Motor neuron (in vitro differentiated cells): ENCODE results near the gene CD59. TPM values are rescaled to one million over a fixed set of nuclear protein-coding genes. Genes with fewer than 3 reads are reported as not detected.
A peak's percentile ranks its signal among the peaks of the same experiment; 100 is the strongest.

Experiments used
- ATAC-seq, 8 experiments: fragments of 200-7000 bp; cut with Tn5 transposase; replicated peaks in 6 of 8; 2 replicates each; pipeline ENCODE4 v1.8.0; 2021; ENCODE audit warnings: mild to moderate bottlenecking in 8 of 8, moderate library complexity in 8 of 8
- H3K27ac ChIP-seq, 2 donors: fragments of 250-450 bp; sonication (Bioruptor Pico); 2 replicates each; pipeline ENCODE4 v1.9.0; 2021; ENCODE audit warnings: antibody characterized with exemption in 2 of 2, mild to moderate bottlenecking in 2 of 2, moderate library complexity in 1 of 2
- H3K4me1 ChIP-seq, 2 donors: fragments of 250-450 bp; sonication (Bioruptor Pico); replicated peaks in 1 of 2; 2 replicates each; pipeline ENCODE4 v1.6.1; 2021; ENCODE audit warnings: antibody characterized with exemption in 2 of 2, mild to moderate bottlenecking in 2 of 2, moderate library complexity in 1 of 2
- H3K4me3 ChIP-seq, 5 donors: fragments of 250-450 bp; sonication (Bioruptor Pico); 2 replicates each; pipeline ENCODE4 v1.9.0; 2021; ENCODE audit warnings: antibody characterized with exemption in 5 of 5, mild to moderate bottlenecking in 5 of 5, moderate library complexity in 4 of 5
- WGBS, 10 experiments: fragments of 450-650 bp; shearing (Covaris generic); methylation state at CpG; one replicate each; pipeline ENCODE4 v1.0.0; 2022; 5-methylcytosine and 5-hydroxymethylcytosine counted together
- in situ Hi-C, 9 experiments: fragments of 400-800 bp; cut with MboI; loops; one replicate each; pipeline ENCODE4 v1.15.0; 2021; ENCODE audit warnings: low sequenced_read_pairs in 9 of 9, low pct_unique_long_range_greater_than_20kb in 2 of 9; ENCODE audit not compliant: unreplicated experiment in 9 of 9
- total RNA-seq, 8 experiments: library from RNA; unstranded; fragments of 300-600 nt; gene quantifications; 2 replicates each; pipeline versions ENCODE4 v1.2.3 to v1.2.4, GENCODE V29; 2022

CD59 gene
- total RNA-seq, 8 experiments from 2014 or later = 33.5 to 431 (median 105) TPM

DNA sequence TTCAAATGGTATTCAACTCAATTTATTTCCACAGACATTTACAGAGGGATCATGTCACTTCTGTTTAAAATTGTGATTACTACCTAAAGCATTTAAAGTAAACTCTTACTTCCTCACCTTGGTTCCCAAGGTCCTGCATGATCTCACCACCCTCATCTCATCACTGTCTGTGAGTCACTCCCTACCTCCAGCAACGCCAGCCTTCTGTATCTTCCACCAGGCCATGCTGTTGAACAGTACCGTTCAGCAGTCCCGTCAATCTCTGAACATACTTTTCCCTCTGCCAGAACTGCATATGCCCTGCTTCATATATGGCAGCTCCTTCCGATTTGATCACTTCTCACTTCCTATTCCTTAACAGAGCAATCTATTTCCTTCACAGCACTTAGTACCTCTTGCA, 36.1 kb upstream of the CD59 start:
- Histone ChIP-seq H3K27ac (no peak overlapping the region), H3K4me3 (no peak overlapping the region), H3K4me1 (peaks cover 4 to 14% of the 10 kb centered on the region in 2 donors)
- 40 to 92% (median 82%) methylated on average over 1 to 3 of the region's 4 CpGs; no CpG with 5 or more reads in 4 of the 10 experiments for WGBS, 10 experiments
- in situ Hi-C loops = no loop called here
- peak in 1 of 8 experiments; percentile 18 for ATAC-seq

- Histone ChIP-seq H3K27ac (no peak overlapping the region), H3K4me1 (peaks cover 4 to 14% of the 10 kb centered on the region in 2 donors), H3K4me3 (no peak overlapping the region)
- 57 to 94% (median 69%) methylated on average over 1 to 2 of the region's 2 CpGs; no CpG with 5 or more reads in 4 of the 10 experiments for WGBS, 10 experiments
- no peak for ATAC-seq
- in situ Hi-C loops = no loop called here
Measured at GRCh38 chr11:33770236-33770635, 34.0 kb upstream of the CD59 start.

- 60 to 100% (median 88%) methylated on average over 1 to 4 of the region's 4 CpGs for WGBS, 10 experiments
- Histone ChIP-seq H3K4me1 (peaks cover 0 to 14% of the 10 kb centered on the region in 2 donors), H3K27ac (no peak overlapping the region), H3K4me3 (no peak overlapping the region)
- in situ Hi-C loops = no loop called here
- no peak for ATAC-seq
Measured at GRCh38 chr11:33769542-33769941, 33.3 kb upstream of the CD59 start.

DNA sequence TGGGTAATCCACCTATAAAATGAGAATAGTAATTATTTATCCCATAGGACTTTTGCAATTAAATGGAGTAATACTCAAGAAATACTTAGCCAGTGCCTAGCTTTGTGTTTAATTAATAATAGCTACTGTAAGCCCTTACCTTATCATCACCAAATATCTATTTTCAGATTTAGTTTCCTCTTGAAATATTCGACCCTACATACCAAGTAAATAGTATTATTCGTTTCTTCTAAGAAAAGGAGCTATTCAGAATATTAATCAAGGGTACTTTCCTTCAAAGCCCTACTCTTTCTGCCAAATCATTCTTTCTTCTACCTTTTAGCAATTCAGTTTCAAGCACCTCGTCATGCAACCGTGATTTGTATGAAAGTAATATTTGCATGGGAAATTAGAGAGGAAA, 31.4 kb upstream of the CD59 start:
- Histone ChIP-seq H3K27ac (no peak overlapping the region), H3K4me1 (peaks cover 0 to 6% of the 10 kb centered on the region in 2 donors), H3K4me3 (no peak overlapping the region)
- WGBS, 10 experiments = 19 to 94% (median 80%) methylated on average over 2 to 4 of the region's 4 CpGs
- ATAC-seq = no peak
- in situ Hi-C loops = no loop called here

DNA sequence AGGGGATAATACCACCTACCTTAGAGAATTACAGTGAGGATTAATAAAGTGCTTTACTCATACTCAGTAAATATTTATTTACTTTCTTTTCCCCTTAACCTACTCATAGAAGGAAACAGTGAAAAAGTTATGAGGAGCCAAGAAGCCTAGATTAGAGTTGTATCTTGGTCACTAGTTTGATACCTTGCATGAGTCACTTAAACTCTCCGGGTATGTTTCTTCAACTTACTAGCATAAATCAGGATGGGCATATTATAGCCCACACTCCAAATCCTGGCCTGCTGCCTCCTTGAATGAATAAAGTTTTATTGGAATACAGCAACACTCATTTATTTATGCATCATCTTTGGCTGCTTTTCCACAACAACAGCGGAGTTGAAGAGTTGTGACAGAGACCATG, 29.9 kb upstream of the CD59 start:
- in situ Hi-C loops = no loop called here
- H3K4me3 ChIP-seq = no peak overlapping the region
- H3K4me1 ChIP-seq = no peaks in the 10 kb centered on the region
- WGBS, 10 experiments = 50 to 100% (median 88%) methylated on average over 1 to 2 of the region's 2 CpGs; no CpG with 5 or more reads in 1 of the 10 experiments
- H3K27ac ChIP-seq = no peak overlapping the region
- ATAC-seq = no peak

DNA sequence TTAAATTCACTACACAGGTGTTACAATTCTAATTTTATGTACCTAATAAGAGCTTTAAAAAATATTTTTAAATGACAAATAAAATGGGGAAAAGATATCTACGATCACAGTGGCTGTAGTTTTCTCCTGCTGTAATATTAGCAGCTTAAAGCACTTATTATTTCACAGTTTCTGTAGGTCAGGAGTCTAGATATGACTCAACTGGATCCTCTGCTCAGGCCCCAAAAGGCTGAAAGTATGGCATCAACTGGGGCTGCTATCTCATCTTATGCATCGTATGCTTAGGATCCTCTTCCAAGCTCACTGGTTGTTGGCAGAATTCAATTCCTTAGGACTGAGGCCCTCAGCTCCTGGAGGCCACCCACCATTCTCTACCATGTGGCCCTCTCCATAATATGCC, 25.2 kb upstream of the CD59 start:
- Histone ChIP-seq H3K27ac (no peak overlapping the region), H3K4me3 (no peak overlapping the region), H3K4me1 (no peaks in the 10 kb centered on the region)
- in situ Hi-C loops = no loop called here
- WGBS, 10 experiments = 78 to 100% (median 92%) methylated on average over 1 to 2 of the region's 2 CpGs; no CpG with 5 or more reads in 1 of the 10 experiments
- no peak for ATAC-seq

- H3K27ac ChIP-seq = no peak overlapping the region
- in situ Hi-C loops = no loop called here
- no peaks in the 10 kb centered on the region for H3K4me1 ChIP-seq
- WGBS, 10 experiments = 0 to 100% (median 48%) methylated on average over 1 to 4 of the region's 4 CpGs; no CpG with 5 or more reads in 2 of the 10 experiments
- peak in 3 of 8 experiments; percentile 88 to 97 (median 94) for ATAC-seq
- no peak overlapping the region for H3K4me3 ChIP-seq
Measured at GRCh38 chr11:33753304-33753967, 17.2 kb upstream of the CD59 start.

- no peak overlapping the region for H3K27ac ChIP-seq
- ATAC-seq = no peak
- no peak overlapping the region for H3K4me3 ChIP-seq
- 40 to 100% (median 92%) methylated on average over 1 to 3 of the region's 3 CpGs; no CpG with 5 or more reads in 2 of the 10 experiments for WGBS, 10 experiments
- in situ Hi-C loops = no loop called here
- no peaks in the 10 kb centered on the region for H3K4me1 ChIP-seq
Measured at GRCh38 chr11:33751878-33752277, 15.7 kb upstream of the CD59 start.

DNA sequence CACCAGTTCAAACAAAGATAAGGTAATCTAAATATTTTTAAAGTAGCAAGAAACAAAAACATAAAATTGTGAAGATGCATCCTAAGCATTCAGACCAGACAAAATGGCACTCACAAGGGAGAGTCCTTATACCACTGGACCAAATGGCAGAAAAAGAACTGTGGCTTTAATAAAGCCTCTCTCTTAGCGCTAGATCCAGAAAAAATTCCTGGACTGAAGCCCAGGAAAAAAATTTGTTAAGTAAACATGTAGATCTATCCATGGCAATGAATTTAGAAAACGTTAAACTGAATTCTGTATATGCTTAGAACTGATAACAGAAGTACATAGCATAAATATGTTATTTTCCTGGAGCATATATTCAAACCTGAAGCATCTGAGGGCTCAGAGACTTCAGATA, 11.8 kb upstream of the CD59 start:
- Histone ChIP-seq H3K4me1 (no peaks in the 10 kb centered on the region), H3K27ac (no peak overlapping the region), H3K4me3 (no peak overlapping the region)
- 0 to 100% (median 56%) methylated on average over 1 to 2 of the region's 2 CpGs; no CpG with 5 or more reads in 2 of the 10 experiments for WGBS, 10 experiments
- in situ Hi-C loops = no loop called here
- peak in 1 of 8 experiments; percentile 91 for ATAC-seq

GRCh38 chr11:33743291-33743690, 7.1 kb upstream of the CD59 start:
- Histone ChIP-seq H3K4me1 (no peaks in the 10 kb centered on the region), H3K27ac (no peak overlapping the region), H3K4me3 (no peak overlapping the region)
- in situ Hi-C loops = no loop called here
- no peak for ATAC-seq
- 80 to 100% (median 89%) methylated on average over 1 to 5 of the region's 5 CpGs; no CpG with 5 or more reads in 3 of the 10 experiments for WGBS, 10 experiments

DNA sequence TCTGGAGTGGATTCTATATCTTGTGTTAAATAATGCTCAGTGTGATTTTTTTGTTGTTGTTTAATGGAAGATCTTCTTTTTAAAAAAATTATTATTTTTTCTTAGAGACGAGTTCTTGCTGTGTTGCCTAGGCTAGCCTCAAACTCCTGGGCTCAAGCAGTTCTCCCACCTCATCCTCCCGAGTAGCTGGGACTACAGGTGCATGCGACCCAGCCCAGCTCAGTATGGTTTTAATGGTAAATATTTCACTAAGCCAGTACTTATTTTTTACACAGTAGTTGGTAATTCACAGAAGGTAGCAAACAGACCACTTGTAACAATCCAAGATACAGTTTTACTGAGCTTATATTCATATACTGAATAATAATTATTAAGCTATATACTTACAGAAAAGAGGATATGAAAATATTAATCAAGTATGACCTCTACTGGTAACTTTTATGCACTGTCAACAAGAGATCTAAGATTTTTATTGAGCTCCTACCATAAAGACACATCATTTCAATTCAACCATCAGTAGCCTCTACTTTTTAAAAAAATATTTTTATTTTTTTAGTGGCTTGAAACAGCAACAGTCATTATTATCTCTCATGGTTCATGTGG, 6.1 kb upstream of the CD59 start:
- WGBS, 10 experiments = 0 to 100% (median 80%) methylated on average over 1 to 3 of the region's 3 CpGs; no CpG with 5 or more reads in 3 of the 10 experiments
- no peak overlapping the region for H3K27ac ChIP-seq
- H3K4me1 ChIP-seq = no peaks in the 10 kb centered on the region
- peak in 3 of 8 experiments; percentile 46 to 50 (median 49) for ATAC-seq
- H3K4me3 ChIP-seq = no peak overlapping the region
- in situ Hi-C loops = no loop called here

DNA sequence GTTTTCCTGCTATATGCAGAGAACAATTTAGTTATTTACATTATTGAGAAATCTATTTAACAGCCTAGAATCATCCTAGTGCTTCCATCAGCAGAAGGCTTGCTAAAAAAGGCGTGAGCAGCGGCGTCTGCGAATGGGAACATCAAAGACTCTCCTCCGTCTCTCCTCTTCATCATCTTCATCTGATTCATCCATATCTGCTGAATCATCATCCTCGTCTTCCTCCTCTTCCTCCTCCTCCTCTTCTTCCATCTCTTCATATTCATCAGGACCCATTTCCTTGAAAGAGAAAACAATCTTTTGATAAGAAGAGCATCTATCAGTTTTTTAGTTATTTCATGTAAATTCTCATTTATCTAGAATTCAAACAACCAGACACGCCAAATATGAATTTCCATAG, 5.6 kb upstream of the CD59 start:
- peaks cover 0 to under 1% of the 10 kb centered on the region in 2 donors for H3K4me1 ChIP-seq
- 25 to 100% (median 88%) methylated on average over 2 to 7 of the region's 7 CpGs for WGBS, 10 experiments
- no peak for ATAC-seq
- in situ Hi-C loops = no loop called here
- H3K4me3 ChIP-seq = no peak overlapping the region
- H3K27ac ChIP-seq = no peak overlapping the region

- H3K4me1 ChIP-seq = peaks cover 10 to 20% of the 10 kb centered on the region in 2 donors
- 0 to 100% (median 90%) methylated on average over 1 to 3 of the region's 3 CpGs for WGBS, 10 experiments
- ATAC-seq = no peak
- H3K27ac ChIP-seq = no peak overlapping the region
- in situ Hi-C loops = no loop called here
- no peak overlapping the region for H3K4me3 ChIP-seq
Measured at GRCh38 chr11:33737362-33737821, 1.2 kb upstream of the CD59 start.
